Stimulated activated CD4-positive, alpha-beta T cell treated with anti-CD3 and anti-CD28 coated beads, Interleukin-12 subunit alpha, Interleukin-12 subunit beta, amount 100 ng/mL, for 48 hours (primary cell): ENCODE measurements around the gene ALKBH4.
"Not testable (repeated sequence)": the region's sequence is repeated elsewhere in the genome, so short reads cannot be mapped to it uniquely, and the experiment has no call there.

Experiments used
- DNase-seq, 3 donors: peaks; one replicate each; pipeline ENCODE4 v3.0.0-alpha.2; 2020; ENCODE audit warnings: low read depth in 2 of 3, low spot score in 1 of 3

The ALKBH4 gene

DNA sequence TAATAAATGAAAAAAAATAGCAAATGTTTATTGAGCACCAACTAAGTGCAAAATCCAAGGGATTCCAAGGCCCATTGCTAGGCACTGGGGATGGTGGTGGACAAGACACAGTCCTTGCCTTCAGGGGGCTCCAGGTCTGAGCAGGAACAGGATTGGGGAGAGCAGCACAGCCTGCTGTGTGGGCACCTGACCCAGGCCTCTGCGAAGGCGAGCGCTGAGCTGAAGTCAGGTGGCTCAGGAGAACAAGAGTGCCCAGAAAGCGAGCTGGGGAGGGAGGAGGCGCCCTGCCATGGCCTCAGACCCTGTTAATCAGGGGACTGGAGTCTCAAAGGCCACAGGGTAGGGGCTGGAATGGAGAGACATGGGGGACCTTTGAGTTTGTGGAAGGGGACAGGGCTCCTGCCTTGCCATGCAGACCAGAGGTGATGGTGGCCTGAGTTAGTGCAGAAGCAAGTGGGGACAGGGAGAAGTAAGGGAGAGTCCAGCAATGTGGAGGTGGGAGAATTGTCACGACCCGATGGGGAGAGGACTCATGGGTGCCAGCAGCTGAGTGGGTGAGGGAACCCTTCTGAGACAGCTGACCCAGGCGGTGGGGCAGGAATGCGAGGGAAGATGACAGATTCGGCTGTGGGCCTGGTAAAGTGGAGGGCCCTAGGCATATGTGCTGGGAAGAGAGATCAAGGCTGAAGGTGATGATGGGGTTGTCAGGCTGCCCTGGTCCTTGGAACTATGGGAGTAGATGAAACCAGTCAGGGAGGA, 35.3 kb downstream of the ALKBH4 start:
- no peak for DNase-seq

DNA sequence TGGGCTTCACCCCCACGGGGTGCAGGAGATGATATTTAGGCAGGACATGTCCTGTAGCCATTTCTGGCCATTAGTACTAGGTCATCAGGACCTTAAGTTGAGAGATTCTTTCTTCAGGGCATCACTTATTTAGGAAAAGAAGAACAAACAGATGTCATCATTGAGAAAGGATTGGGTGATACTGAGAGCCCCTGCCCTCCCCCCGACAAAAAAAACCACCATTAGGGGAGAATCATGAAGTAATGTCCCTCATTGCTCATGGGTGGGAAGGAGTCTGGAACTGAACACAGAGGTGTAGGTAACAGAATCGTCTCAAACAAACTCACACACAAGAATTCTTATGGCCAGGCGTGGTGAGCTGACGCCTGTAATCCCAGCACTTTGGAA, 37.7 kb downstream of the ALKBH4 start:
- DNase-seq = no peak

DNA sequence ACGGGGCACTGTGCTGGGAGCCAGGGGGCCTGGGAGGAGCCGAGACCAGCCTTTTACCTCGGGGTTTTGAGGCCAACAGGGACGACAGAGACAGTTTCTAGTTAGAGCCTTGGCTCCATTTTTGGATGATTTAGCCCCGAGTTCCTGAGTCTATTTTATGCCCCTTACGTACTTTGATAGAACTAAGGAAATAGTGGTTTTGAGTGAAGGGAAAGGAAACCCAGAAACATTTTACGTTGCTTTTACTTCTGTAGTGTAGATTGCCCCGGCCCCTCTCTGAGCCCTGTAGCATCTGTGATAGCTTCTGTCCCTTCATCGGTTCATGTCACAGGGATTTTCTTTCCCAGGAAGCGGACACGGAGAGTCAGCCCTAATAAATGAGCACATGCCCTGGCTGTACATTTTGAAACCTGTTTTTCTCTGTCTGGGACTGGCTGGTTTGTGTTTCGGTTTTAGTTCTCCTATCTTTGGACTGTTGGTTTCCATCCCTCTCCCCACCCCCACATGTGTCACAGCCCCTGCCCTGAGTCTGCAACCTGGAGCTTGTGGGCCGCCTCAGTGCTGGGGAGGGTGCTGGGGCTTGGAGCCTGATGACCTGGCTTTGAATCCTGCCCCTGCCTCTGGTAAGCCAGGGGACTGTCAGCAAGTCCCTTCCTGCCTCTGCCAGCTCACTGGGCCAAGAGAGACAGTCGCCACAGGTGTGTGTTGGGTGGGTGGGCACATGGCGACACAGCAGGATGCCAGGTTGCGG, 38.2 kb downstream of the ALKBH4 start:
- DNase-seq = peak; percentile 66 to 72 (median 71)

DNA sequence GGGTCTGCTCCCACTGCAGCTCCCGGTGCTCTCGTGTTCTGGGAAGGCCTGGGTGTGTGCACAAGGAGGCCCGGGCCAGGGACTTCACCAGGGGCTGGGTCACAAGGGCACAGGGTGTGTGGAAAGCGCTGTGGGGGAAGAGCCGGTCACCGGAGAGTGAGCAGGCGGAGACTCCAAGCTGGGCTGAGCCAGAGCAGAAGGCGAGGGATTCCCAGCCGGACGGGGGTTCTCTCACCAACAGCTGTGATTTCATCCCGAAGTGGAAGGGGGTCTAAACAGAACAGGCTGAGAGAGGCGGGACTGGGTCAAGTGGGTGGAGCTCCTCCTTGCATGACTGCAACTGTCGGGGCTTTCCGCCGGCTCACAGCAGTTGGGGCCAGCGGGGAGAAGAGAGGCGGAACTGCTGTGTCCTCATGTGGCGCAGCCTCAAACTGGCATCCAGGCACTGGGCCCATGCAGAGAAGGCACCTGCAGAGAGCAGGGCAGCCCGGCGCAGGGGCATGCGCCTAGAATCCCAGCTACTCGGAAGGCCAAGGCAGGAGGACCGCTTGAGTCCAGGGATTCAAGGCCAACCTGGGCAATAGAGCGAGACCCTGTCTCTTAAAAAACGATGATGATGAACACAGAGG, 38.9 kb downstream of the ALKBH4 start:
- peak; percentile 66 to 76 (median 68) for DNase-seq

DNA sequence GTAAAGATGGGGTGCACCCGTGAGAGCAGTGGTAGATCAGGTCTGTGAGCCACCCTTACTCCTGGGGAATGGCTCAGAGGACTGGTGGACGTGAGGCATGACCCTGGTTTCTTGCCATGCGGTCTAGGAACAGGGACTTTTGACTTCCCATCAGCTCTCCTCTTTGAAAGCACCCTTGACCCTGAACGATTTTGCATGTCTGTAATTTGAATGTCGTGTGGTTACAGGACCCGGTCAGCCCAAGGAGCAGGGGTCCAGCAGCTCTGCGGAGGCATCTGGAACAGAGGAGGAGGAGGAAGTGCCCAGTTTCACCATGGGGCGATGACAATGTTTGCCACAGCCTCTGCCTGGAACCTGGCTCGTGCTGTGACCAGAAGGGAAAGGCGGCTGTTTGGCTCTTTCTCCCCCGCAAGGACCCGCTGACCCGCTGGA, 39.9 kb downstream of the ALKBH4 start:
- DNase-seq = no peak

DNA sequence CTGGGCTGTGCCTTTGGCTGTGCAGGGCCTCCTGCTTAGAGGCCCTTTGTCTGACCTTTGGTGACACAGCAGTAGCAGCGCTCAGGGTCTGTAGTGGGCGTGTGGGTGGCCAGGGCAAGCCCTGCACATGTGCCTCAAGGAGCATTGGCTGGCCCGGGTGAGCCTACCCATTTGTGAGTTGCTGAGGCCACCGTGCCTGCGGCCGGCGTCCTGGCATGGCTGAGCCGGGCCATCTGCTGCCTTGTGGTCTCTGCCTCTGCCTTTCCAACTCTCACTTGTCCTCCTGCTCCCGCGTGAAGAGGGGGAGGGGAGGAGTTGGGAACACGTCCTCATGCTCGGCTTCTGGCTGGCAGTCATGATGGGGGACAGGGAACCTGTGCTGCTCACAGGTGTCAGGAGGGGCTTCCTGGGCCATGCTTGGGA, 40.5 kb downstream of the ALKBH4 start:
- DNase-seq = no peak

DNA sequence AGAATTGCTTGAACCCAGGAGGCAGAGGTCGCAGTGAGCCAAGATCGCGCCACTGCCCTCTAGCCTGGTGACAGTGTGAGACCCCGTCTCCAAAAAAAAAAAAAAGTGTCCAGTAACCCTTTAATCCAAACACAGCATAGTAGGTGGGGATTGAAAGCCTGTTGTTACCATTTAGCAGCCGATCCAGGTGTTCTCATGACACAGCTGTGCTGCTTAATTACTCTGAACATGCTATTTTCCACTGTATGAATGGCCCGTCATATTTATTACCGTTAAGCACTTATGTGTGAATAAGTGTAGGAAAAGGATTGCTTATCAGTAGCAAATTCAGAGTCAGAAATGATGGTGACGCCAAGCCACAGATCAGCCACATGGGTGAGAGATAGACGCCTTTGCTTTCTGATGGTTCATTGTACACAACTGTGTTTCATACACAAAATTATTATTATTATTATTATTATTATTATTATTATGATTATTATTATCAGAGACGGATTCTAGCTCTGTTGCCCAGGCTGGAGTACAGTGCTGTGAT, 42.9 kb downstream of the ALKBH4 start:
- DNase-seq = no peak

DNA sequence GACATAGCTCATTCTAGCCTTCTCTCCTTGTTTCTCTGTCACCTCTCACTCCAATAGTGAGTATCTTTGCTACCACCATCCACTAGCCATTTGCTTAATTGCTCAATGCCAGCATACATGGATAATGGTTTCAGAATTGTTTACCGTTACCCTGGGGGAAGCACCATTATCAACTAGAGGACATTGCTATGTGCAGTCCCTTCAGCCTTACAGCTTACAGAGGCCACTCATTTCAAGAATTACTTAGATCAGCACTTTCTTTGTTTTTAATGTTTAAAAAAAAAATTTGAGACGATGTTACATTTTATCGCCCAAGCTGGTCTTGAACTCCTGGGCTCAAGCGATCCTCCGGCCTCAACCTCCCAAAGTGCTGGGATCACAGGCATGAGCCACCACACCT, 46.1 kb downstream of the ALKBH4 start:
- DNase-seq = no peak

DNA sequence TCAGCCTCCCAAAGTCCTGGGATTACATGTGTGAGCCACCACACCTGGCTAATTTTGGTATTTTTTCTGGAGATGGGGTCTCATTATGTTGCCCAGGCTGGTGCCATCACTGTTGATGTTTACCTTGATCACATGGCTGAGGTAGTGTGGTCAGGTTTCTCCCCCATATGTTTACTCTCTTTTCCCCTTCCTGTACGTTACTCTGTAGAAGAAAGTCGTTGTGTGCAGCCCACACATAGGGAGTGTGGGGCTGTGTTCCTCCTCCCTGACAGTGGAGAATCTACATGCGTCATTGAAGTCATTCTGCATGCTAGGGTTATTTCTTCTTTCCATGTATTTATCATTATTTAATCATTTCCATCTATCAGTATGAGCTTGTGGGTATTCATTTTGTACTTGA, 47.6 kb downstream of the ALKBH4 start:
- DNase-seq = no peak

DNA sequence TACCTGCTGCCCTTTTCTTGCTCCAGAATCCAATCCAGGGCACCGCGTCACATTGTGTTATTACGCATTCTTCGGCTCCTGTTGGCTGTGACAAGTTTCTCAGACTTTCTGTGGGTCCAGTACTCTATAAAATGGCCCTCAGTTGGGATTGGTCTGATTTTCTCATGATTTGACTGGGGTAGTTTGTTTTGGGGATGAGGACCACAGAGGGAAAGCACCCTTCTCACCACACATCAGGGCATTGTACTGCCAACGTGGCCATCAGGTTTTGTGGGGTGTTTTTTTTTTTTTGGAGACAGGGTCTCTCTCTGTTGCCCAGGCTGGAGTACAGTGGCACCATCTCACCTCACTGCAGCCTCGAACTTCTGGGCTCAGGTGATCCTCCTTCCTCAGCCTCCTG, 48.3 kb downstream of the ALKBH4 start:
- DNase-seq = no peak

DNA sequence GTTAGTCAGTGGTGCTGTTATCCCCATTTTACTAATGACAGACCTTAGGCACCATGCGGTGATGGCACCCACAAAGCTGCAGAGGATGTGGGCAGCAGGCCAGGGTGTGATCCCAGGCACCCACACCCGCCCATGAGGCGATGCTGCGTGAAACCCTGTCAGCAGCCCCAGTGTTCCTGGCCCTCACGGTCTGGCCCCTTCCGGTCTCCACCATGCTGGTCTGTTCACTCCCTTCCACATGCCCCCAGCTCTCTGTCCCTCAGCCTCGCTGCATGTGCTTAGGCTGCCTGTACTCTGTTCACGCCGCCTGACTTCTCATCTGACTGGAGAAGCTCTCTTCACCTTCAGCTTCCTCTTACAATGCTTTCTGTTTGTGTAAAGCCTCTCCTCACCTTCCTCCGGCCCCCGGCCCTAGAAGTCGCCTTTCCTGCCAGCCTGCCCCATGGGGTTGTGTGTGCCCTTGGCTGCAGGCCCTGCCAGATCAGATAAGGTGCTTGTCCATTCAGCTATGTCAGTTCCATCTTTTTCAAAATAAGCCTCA, 48.9 kb downstream of the ALKBH4 start:
- DNase-seq = peak; percentile 50 to 57 (median 51)

DNA sequence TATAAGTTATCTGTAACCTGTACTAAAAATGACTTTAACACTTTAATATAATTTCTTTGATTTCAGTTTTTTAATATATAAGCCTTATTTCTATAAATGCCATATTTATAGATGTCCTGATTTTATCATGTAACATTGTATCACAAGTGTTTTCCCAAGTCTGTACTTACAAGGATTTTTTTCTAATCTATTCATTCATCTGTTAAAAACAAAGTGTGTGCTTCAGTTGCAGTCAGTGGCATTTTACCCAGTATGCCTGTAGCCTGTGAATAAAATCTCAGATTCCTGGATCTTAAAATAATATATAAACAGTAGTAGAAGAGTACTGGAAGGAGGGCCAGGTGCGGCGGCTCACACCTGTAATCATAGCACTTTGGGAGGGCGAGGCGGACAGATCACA, 51.1 kb downstream of the ALKBH4 start:
- DNase-seq = no peak

DNA sequence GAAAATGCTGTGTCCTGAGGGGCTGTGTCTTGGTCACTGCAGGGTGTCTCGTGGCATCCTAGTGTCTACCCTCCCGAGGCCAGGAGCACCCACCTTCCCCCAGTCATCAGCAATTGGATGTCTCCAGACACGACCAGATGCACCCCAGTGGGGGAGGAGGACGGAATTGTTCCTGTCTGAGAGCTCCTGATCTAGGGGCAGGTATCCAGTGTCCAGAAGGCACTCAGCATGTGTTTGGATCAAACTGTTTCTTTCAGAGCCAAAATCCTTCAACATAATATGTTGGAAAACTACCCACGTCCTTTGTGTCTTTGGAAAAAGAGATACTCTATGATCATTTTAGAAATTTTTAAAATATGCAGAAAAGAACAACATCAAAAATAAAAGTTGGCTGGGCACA, 51.6 kb downstream of the ALKBH4 start:
- no peak for DNase-seq

DNA sequence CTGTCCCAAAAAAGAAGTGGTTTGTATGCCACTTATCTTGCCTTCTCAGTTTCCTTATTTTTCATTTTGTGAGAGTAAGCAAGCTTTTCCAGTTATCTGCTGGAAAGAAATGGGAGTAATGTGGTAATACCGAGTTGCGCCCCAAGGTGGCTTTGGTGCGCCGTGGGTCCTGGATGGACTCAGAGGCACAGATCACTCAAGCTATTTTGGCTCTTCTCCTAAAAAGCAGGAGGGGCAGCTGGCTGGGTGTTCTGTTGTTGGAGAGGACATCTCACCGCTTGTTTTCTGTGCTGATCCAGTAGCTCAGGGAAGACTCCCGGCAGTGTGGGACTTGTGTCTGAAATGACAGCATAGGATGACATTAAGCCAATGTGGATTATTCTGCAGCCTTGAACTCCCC, 52.1 kb downstream of the ALKBH4 start:
- DNase-seq = no peak

DNA sequence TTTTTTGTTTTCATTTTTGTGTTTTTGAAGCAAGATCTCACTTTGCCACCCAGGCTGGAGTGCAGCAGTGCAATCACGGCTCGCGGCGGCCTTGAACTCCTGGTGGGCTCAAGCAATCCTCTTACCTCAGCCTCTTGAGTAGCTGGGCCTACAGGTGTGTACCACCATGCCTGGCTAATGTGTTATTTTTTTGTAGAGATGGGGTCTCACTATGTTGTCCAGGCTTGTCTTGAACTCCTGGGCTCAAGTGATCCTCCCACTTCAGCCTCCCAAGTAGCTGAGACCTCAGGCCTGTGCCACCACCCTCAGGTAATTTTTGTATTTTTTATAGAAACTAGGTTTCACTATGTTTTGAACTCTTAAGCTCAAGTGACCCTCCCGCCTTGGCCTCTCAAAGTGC, 53.7 kb downstream of the ALKBH4 start:
- DNase-seq = no peak

DNA sequence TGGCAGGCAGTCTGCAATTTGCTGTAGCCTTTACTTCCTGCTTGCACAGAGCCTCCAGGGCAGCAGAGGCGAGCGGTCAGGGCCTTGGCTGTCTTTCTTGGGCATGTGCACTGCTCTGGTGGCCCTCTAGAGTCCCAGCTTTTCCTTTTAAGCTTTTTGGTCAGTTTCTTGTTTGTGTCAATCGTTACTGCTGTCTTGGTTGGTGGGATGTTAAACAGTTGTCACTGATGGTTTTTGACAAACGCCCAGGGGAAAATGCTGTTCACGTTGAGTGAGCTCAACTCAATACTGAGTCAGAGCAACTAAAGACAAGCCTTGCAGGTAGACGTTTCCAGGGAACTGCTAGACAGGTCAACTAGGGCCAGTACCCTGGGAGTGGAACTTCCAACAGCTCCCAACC, 54.5 kb downstream of the ALKBH4 start:
- no peak for DNase-seq

DNA sequence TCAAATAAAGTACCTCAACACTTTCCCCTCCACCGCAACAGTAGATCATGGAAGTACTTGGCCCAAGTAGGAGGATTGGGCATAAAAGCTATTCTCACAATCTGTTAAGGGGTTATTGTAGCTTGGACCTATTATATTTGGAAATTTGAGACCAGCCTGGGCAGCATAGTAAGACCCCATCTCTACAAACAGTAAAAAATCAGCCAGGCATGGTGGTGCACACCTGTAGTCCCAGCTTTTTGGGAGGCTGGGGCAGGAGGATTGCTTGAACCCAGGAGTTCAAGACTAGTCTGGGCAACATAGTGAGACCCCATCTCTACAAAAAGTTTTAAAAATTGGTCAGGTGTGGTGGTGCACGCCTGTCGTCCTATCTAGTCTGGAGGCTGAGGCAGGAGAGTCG, 55.3 kb downstream of the ALKBH4 start:
- no peak for DNase-seq

DNA sequence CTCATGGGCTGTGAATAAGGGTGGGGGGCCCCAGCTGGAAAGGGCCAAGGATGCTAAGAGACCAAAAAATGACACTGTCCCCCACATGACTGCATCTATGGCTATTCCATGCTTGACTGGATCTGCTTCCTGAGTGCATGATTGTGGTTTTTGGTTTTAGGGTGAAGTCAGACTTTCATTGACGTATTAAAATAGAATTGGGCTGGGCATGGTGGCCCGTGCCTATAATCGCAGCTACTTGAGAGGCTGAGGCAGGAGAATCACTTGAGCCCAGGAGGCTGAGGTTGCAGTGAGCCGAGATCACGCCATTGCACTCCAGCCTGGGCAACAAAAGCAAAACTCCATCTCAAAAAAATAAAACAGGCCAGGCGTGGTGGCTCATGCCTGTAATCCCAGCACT, 56.1 kb downstream of the ALKBH4 start:
- not testable (repeated sequence) for DNase-seq

DNA sequence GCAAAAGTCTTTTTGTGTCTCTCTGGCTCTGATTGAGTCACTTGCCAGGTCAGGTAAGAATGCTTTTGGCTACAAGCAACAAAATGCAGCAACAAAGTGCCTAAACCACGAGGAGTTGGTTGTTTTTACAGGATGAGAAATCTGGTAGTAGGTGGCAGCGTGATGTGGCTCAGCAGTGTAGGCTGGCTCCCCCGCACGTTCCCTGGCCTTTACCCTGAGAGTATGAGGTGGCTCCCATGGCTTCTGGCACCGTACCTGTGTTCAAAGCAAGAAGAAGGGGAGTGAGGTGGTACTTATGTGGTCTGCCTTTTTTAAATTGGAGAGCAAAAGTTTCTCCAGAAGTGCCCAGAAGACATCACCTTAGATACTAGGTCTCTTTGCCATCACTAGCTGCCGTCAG, 56.8 kb downstream of the ALKBH4 start:
- no peak for DNase-seq
